GM23338 (cell line): ENCODE data around the gene RASA3. TPM values are rescaled to one million over a fixed set of nuclear protein-coding genes. Genes with fewer than 3 reads are reported as not detected.

ENCODE experiments used
- CREB1 ChIP-seq: fragments of 250-450 bp; sonication (Bioruptor Pico); IDR thresholded peaks from 2 replicates; pipeline ENCODE4 v1.5.0; 2020; ENCODE audit warnings: low read depth, mild to moderate bottlenecking, moderate library complexity
- CTCF ChIP-seq, 2 experiments: fragments of 200-600 bp in 1 of 2; sonication (generic) in 1 of 2; conservative IDR thresholded peaks; 2 replicates each; pipeline versions ENCODE4 v1.5.1 to v1.6.1; 2016 to 2017; ENCODE audit warnings: antibody characterized with exemption in 2 of 2, low read depth in 2 of 2, mild to moderate bottlenecking in 2 of 2, moderate library complexity in 1 of 2
- NANOG ChIP-seq: IDR thresholded peaks from 2 replicates; pipeline ENCODE4 v1.6.1; 2016; ENCODE audit warnings: antibody characterized with exemption, borderline replicate concordance
- POLR2AphosphoS5 ChIP-seq: IDR thresholded peaks from 2 replicates; pipeline ENCODE4 v1.6.1; 2016; ENCODE audit warnings: antibody characterized with exemption, low read depth
- REST ChIP-seq: IDR thresholded peaks from one replicate; pipeline ENCODE4 v1.6.1; 2018; ENCODE audit warnings: antibody characterized with exemption; ENCODE audit not compliant: unreplicated experiment
- polyA plus RNA-seq: library from polyadenylated mRNA; unstranded; fragments of >200 nt; fragmentation: Nextera tagmentation; extraction: Ambion mirVana; gene quantifications from 2 replicates; pipeline ENCODE4 v1.2.1, GENCODE V29; 2016
- total RNA-seq: library from RNA; depleted of rRNA; stranded (reverse); fragments of >200 nt; shearing (Covaris generic); gene quantifications from 2 replicates; pipeline ENCODE4 v1.2.3, GENCODE V29; 2014
- TF ChIP-seq, protein P1 (sequence below): fragments of 250-450 bp; sonication (Bioruptor Pico); IDR thresholded peaks from 2 replicates; pipeline ENCODE4 v1.5.0; 2020; ENCODE audit warnings: mild to moderate bottlenecking, moderate library complexity

The RASA3 gene
- total and polyA plus RNA-seq, 2 experiments from 2014 or later, result 11.2 to 20.7 TPM

DNA sequence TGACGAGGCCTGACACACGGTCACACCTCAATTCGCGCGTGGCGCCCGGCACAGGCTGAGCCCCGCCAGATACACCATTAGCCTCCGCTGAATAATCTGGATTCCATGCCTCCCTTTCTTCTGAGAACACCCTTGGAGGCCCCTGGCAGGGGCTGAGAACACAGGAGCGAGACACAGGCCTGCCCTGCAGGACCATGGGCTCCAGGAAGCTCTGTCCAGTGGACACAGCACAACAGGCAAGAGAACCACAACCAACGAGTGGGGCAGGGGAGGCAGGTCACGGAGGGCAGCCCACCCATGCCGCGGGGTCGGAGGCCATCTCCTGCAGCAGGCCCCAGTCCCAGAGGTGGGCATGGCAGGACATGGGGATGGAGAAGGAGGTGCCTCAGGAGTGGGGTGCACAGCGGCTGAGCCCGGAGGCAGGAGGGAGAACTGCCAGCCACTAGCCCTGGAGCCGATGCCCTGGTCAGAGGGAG lies 82.8 kb downstream of the RASA3 start (continued):
- TF ChIP-seq, protein P1, sequence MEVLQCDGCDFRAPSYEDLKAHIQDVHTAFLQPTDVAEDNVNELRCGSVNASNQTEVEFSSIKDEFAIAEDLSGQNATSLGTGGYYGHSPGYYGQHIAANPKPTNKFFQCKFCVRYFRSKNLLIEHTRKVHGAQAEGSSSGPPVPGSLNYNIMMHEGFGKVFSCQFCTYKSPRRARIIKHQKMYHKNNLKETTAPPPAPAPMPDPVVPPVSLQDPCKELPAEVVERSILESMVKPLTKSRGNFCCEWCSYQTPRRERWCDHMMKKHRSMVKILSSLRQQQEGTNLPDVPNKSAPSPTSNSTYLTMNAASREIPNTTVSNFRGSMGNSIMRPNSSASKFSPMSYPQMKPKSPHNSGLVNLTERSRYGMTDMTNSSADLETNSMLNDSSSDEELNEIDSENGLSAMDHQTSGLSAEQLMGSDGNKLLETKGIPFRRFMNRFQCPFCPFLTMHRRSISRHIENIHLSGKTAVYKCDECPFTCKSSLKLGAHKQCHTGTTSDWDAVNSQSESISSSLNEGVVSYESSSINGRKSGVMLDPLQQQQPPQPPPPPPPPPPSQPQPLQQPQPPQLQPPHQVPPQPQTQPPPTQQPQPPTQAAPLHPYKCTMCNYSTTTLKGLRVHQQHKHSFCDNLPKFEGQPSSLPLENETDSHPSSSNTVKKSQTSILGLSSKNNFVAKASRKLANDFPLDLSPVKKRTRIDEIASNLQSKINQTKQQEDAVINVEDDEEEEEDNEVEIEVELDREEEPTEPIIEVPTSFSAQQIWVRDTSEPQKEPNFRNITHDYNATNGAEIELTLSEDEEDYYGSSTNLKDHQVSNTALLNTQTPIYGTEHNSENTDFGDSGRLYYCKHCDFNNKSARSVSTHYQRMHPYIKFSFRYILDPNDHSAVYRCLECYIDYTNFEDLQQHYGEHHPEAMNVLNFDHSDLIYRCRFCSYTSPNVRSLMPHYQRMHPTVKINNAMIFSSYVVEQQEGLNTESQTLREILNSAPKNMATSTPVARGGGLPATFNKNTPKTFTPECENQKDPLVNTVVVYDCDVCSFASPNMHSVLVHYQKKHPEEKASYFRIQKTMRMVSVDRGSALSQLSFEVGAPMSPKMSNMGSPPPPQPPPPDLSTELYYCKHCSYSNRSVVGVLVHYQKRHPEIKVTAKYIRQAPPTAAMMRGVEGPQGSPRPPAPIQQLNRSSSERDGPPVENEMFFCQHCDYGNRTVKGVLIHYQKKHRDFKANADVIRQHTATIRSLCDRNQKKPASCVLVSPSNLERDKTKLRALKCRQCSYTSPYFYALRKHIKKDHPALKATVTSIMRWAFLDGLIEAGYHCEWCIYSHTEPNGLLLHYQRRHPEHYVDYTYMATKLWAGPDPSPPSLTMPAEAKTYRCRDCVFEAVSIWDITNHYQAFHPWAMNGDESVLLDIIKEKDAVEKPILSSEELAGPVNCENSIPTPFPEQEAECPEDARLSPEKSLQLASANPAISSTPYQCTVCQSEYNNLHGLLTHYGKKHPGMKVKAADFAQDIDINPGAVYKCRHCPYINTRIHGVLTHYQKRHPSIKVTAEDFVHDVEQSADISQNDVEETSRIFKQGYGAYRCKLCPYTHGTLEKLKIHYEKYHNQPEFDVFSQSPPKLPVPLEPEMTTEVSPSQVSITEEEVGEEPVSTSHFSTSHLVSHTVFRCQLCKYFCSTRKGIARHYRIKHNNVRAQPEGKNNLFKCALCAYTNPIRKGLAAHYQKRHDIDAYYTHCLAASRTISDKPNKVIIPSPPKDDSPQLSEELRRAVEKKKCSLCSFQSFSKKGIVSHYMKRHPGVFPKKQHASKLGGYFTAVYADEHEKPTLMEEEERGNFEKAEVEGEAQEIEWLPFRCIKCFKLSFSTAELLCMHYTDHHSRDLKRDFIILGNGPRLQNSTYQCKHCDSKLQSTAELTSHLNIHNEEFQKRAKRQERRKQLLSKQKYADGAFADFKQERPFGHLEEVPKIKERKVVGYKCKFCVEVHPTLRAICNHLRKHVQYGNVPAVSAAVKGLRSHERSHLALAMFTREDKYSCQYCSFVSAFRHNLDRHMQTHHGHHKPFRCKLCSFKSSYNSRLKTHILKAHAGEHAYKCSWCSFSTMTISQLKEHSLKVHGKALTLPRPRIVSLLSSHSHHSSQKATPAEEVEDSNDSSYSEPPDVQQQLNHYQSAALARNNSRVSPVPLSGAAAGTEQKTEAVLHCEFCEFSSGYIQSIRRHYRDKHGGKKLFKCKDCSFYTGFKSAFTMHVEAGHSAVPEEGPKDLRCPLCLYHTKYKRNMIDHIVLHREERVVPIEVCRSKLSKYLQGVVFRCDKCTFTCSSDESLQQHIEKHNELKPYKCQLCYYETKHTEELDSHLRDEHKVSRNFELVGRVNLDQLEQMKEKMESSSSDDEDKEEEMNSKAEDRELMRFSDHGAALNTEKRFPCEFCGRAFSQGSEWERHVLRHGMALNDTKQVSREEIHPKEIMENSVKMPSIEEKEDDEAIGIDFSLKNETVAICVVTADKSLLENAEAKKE (CRISPR knock-in tag), result no peak
- no peak for TF ChIP-seq CREB1 (CRISPR knock-in tag)
- no peak for TF ChIP-seq REST
- TF ChIP-seq NANOG, result no peak
- no peak for TF ChIP-seq CTCF (conservative IDR thresholded peaks at IDR 0.05; ENCODE audit: low read depth in 2 of 2)
- TF ChIP-seq POLR2AphosphoS5, result no peak
